GM12891 (cell line): ENCODE measurements around the gene PCDH9.

Experiments
- PAX5 ChIP-seq: IDR thresholded peaks from 2 replicates; pipeline ENCODE4 v1.6.1; 2011; ENCODE audit warnings: low read length, moderate library complexity, mild to moderate bottlenecking; ENCODE audit not compliant: insufficient read depth, severe bottlenecking
- POLR2A ChIP-seq: IDR thresholded peaks from 2 replicates; pipeline ENCODE4 v1.6.1; 2011; ENCODE audit warnings: low read depth, low read length, control low read depth
- POLR2AphosphoS5 ChIP-seq: IDR thresholded peaks from 2 replicates; pipeline ENCODE4 v1.6.1; 2011; ENCODE audit warnings: low read depth, low read length, control low read depth
- POU2F2 ChIP-seq: IDR thresholded peaks from 2 replicates; pipeline ENCODE4 v1.6.1; 2011; ENCODE audit warnings: low read depth, mild to moderate bottlenecking, control low read depth, low read length, moderate library complexity
- TAF1 ChIP-seq: IDR thresholded peaks from 2 replicates; pipeline ENCODE4 v1.6.1; 2011; ENCODE audit warnings: low read depth, low read length, control low read depth

- TF ChIP-seq POLR2AphosphoS5 (no peak), PAX5 (no peak), POLR2A (no peak), TAF1 (no peak), POU2F2 (no peak)
These were observed 699.5 kb downstream of the PCDH9 start for GRCh38 chr13:66530686-66531085.
